Measurements from ENCODE around the gene ZNF618. TPM values are rescaled to one million over a fixed set of nuclear protein-coding genes. Genes with fewer than 3 reads are reported as not detected.
A peak's percentile ranks its signal among the peaks of the same experiment; 100 is the strongest.

The ZNF618 gene
- total RNA-seq, 1 experiment from 2014 or later: 22.0 TPM

DNA sequence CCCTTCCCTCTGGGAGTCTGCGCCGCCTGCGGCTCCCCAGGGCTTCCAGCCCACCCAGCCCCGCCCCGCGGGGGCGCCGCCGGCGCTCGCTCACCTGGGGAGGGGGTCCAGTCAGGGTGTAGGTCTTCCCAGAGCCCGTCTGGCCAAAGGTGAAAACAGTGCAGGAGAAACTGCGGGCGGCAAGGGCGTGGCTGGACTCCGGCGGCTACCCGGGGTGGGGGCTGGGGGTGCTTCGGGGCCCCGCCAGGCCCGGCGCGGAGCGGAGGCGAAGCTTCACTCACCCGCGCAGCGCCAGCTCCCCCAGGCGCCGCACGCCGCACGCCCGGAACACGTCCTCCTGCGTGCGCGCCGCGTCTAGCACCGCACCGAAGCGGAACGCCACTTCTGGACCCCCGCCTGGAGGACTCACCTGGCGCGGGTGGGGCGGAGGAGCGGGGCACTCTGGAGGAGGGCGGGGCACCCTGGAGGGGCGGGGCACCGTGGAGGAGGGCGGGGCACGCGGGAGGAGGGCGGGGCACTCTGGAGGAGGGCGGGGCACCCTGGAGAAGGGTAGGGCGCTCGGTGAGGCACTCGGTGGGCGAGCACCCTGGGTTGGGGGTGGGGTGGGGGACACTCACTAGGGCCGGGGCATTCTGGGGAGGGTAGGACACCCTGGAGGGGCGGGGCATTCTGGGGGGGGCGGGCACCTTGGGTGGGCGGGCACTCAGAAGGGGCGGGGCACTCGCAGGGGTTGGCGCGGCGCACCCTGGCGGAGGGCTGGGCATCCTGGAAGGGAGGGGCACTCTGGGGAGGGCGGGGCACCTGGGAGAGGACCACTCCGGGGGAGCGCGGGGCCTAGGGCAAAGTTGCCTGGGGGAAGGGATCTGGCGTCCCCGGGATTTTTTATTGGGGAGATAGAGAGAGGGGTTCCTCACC is 222.2 kb downstream of the ZNF618 start:
- H3K36me3 Mint-ChIP-seq: peaks cover 6% of the 10 kb centered on the region
- CTCF ChIA-PET: interaction anchor here (1.2 to 7.4 kb wide), 6 partner anchors 10 to 192 kb away, joined by 4 to 101 read pairs (median 30); partner anchors contain the start of gene AMBP

DNA sequence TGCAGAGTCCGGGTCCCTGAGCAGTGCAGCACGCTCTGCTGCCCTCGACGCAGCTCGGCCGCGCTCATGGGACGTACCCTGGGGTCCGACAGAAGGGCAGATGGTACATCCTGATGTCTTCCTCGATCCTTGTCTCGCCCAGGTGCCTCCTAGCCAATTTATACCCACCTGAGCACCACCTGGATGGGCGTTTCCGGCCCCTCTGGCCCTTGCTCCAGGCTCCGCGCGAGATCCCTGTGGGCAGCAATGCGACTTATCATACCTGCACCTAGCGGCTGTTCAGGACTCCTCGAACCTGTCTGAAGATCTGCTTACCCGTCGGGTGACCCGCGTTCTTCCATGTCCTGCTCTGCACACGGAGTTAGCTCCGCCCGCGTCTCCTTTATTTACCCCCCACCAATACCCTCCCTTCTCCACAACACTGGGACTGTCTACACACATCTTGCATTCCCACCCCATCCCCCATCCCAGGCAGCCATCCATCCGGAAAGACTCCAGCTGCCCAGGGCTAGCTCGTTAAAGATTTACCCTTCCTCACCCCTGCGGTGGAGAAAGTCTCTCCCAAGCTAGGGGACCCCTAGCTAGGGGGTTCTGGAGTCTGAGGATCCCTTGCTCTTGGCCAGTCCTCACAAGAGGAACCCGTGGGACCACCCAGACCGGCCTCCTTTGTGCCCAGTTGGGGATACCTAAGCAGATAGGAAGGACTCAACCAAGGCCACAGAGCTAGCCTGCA is 223.0 kb downstream of the ZNF618 start, which contains the start of gene KIF12:
KIF12 (minus strand) TSS at position 357 of the 733 bp plus-strand sequence; CDS start at position 341, 16 bp downstream.
- Mint-ChIP-seq H3K9me3 (peaks cover 11% of the 10 kb centered on the region), H3K4me3 (peak within 1 kb of the TSS; percentile 87), H3K27me3 (ENCODE audit: low read depth) (peaks cover 77% of the 10 kb centered on the region), H3K4me1 (peaks cover 18% of the 10 kb centered on the region), H3K36me3 (peaks cover 6% of the 10 kb centered on the region), H3K27ac (no peak within 1 kb of the TSS)
- DNase-seq (ENCODE audit: low spot score) (no peak), ATAC-seq (peak; percentile 39)
- ChIA-PET POLR2A (interaction anchor here (0.6 to 1.5 kb wide), 2 partner anchors 9 to 110 kb away, joined by 4 to 5 read pairs; no protein-coding TSS in a partner anchor), CTCF (interaction anchor here (0.5 to 7.4 kb wide), 13 partner anchors 9 to 361 kb away, joined by 3 to 101 read pairs (median 4); partner anchors contain the start of gene AMBP)
- TF ChIP-seq ZNF219 (CRISPR knock-in tag; IDR thresholded peaks at IDR 0.05; ENCODE audit: borderline replicate concordance) (no peak), FOXP1 (CRISPR knock-in tag; IDR thresholded peaks at IDR 0.05; ENCODE audit: borderline replicate concordance) (0 out of 2 replicates have a peak, but pooled peaks have one; percentile 21)

More for the DNA sequence above, 222.2 kb downstream of the ZNF618 start:
- Mint-ChIP-seq H3K27me3 (ENCODE audit: low read depth) (peaks cover 70% of the 10 kb centered on the region), H3K9me3 (peaks cover 11% of the 10 kb centered on the region), H3K27ac (no peak overlapping the region), H3K4me1 (peaks cover 18% of the 10 kb centered on the region), H3K4me3 (peak overlapping the region; percentile 87)
- peak; percentile 87 for ATAC-seq
- TF ChIP-seq SP1 (CRISPR knock-in tag; conservative IDR thresholded peaks at IDR 0.05): 0 out of 2 replicates have a peak, but pooled peaks have one; percentile 8
- TF ChIP-seq ZNF423 (CRISPR knock-in tag; IDR thresholded peaks at IDR 0.05): peak; percentile 46; the same call in 1 of the 2 replicates
- TF ChIP-seq ZNF232 (CRISPR knock-in tag; IDR thresholded peaks at IDR 0.05): no peak
- DNase-seq (ENCODE audit: low spot score): peak; percentile 89
- POLR2A ChIA-PET: interaction anchor here (0.5 to 1.5 kb wide), 2 partner anchors 10 to 15 kb away, joined by 3 to 5 read pairs; no protein-coding TSS in a partner anchor

DNA sequence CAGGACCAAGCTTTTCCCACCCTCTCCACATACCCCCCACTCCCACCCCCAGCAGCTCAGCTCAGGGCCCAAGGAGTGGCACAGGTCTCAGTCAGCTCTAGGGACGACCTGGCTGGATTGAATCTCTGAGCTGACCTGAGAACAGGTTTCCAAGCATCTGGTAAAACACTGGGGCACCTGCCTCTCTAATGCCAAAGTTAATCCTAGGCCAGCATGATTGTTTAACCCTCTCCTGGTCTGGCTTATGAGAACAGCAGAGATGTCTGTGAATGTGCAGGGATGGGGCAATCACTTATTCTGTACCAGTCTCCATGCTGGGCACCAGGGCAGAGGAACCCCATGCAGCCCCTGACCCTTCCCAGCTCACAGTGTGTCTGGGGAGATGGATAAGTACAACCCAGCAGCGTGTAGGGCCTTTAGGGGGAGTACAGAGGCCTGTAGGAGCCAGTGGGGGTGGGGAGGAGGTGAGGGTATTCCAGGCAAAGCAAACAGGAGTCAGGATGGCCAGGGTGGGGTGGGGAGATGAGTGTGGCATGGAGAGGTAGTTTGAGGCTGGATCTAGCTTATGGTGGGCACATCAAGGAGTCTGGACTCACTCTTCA is 223.7 kb downstream of the ZNF618 start:
- peaks cover 11% of the 10 kb centered on the region for H3K9me3 Mint-ChIP-seq

DNA sequence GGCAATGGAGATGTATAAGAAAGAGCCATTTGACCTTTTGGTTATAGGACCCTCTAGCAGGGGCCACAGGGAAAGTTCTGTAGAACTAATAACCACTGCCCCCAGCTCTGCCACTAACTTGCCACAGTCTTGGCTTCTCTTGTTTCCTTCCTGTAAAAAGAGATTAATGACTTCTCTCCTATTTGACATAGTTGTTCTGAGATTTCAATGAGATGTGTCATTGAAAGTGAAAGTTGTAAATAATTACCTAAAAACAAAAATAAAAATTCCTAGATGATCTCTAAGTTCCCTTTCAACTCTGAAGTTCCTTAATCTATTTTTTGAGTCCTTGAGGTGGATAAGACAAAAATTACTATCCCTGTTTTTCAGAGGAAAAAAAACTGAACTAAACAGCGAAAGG is 224.4 kb downstream of the ZNF618 start:
- ATAC-seq: no peak
- Mint-ChIP-seq H3K27ac (no peak overlapping the region), H3K9me3 (peaks cover 11% of the 10 kb centered on the region), H3K4me1 (peaks cover 18% of the 10 kb centered on the region), H3K27me3 (ENCODE audit: low read depth) (peaks cover 89% of the 10 kb centered on the region), H3K4me3 (no peak overlapping the region), H3K36me3 (peaks cover 6% of the 10 kb centered on the region)
- CTCF ChIA-PET: interaction anchor here (1.0 to 7.4 kb wide), 4 partner anchors 8 to 190 kb away, joined by 4 to 101 read pairs (median 45); no protein-coding TSS in a partner anchor
- no peak for DNase-seq (ENCODE audit: low spot score)
- POLR2A ChIA-PET: no interaction called here
- TF ChIP-seq GTF2I (CRISPR knock-in tag; conservative IDR thresholded peaks at IDR 0.05) (no peak), CREB1 (CRISPR knock-in tag; IDR thresholded peaks at IDR 0.05) (no peak), FOXP1 (CRISPR knock-in tag; IDR thresholded peaks at IDR 0.05; ENCODE audit: borderline replicate concordance) (no peak), ZNF263 (CRISPR knock-in tag; IDR thresholded peaks at IDR 0.05; ENCODE audit: low read depth) (no peak), ZNF416 (CRISPR knock-in tag; IDR thresholded peaks at IDR 0.05) (no peak)
- TF ChIP-seq, protein P1, sequence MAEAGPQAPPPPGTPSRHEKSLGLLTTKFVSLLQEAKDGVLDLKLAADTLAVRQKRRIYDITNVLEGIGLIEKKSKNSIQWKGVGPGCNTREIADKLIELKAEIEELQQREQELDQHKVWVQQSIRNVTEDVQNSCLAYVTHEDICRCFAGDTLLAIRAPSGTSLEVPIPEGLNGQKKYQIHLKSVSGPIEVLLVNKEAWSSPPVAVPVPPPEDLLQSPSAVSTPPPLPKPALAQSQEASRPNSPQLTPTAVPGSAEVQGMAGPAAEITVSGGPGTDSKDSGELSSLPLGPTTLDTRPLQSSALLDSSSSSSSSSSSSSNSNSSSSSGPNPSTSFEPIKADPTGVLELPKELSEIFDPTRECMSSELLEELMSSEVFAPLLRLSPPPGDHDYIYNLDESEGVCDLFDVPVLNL (CRISPR knock-in tag; IDR thresholded peaks at IDR 0.05; ENCODE audit: borderline replicate concordance, low read depth): no peak
- TF ChIP-seq, protein P2, sequence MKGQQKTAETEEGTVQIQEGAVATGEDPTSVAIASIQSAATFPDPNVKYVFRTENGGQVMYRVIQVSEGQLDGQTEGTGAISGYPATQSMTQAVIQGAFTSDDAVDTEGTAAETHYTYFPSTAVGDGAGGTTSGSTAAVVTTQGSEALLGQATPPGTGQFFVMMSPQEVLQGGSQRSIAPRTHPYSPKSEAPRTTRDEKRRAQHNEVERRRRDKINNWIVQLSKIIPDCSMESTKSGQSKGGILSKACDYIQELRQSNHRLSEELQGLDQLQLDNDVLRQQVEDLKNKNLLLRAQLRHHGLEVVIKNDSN (CRISPR knock-in tag; IDR thresholded peaks at IDR 0.05): no peak
- TF ChIP-seq, protein P3, sequence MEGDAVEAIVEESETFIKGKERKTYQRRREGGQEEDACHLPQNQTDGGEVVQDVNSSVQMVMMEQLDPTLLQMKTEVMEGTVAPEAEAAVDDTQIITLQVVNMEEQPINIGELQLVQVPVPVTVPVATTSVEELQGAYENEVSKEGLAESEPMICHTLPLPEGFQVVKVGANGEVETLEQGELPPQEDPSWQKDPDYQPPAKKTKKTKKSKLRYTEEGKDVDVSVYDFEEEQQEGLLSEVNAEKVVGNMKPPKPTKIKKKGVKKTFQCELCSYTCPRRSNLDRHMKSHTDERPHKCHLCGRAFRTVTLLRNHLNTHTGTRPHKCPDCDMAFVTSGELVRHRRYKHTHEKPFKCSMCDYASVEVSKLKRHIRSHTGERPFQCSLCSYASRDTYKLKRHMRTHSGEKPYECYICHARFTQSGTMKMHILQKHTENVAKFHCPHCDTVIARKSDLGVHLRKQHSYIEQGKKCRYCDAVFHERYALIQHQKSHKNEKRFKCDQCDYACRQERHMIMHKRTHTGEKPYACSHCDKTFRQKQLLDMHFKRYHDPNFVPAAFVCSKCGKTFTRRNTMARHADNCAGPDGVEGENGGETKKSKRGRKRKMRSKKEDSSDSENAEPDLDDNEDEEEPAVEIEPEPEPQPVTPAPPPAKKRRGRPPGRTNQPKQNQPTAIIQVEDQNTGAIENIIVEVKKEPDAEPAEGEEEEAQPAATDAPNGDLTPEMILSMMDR (IDR thresholded peaks at IDR 0.05): no peak
- TF ChIP-seq, protein P4, sequence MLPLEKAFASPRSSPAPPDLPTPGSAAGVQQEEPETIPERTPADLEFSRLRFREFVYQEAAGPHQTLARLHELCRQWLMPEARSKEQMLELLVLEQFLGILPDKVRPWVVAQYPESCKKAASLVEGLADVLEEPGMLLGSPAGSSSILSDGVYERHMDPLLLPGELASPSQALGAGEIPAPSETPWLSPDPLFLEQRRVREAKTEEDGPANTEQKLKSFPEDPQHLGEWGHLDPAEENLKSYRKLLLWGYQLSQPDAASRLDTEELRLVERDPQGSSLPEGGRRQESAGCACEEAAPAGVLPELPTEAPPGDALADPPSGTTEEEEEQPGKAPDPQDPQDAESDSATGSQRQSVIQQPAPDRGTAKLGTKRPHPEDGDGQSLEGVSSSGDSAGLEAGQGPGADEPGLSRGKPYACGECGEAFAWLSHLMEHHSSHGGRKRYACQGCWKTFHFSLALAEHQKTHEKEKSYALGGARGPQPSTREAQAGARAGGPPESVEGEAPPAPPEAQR (CRISPR knock-in tag; IDR thresholded peaks at IDR 0.05): no peak

More for the DNA sequence above, 223.7 kb downstream of the ZNF618 start:
- ChIA-PET CTCF (interaction anchor here (0.5 to 7.4 kb wide), 13 partner anchors 8 to 362 kb away, joined by 3 to 101 read pairs (median 4); partner anchors contain the start of gene AMBP), POLR2A (interaction anchor here (0.6 to 1.5 kb wide), 2 partner anchors 8 to 109 kb away, joined by 4 to 5 read pairs; no protein-coding TSS in a partner anchor)
- TF ChIP-seq, protein P5, sequence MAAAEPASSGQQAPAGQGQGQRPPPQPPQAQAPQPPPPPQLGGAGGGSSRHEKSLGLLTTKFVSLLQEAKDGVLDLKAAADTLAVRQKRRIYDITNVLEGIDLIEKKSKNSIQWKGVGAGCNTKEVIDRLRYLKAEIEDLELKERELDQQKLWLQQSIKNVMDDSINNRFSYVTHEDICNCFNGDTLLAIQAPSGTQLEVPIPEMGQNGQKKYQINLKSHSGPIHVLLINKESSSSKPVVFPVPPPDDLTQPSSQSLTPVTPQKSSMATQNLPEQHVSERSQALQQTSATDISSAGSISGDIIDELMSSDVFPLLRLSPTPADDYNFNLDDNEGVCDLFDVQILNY (CRISPR knock-in tag; IDR thresholded peaks at IDR 0.05): no peak
- no peak for TF ChIP-seq CREM (CRISPR knock-in tag; IDR thresholded peaks at IDR 0.05)
- no peak for TF ChIP-seq ZNF219 (CRISPR knock-in tag; IDR thresholded peaks at IDR 0.05; ENCODE audit: borderline replicate concordance)
- H3K4me3 Mint-ChIP-seq: peak overlapping the region; percentile 87; the same call in 1 of the 2 replicates
- peaks cover 83% of the 10 kb centered on the region for H3K27me3 Mint-ChIP-seq (ENCODE audit: low read depth)
- ATAC-seq (no peak), DNase-seq (ENCODE audit: low spot score) (no peak)
- no peak overlapping the region for H3K27ac Mint-ChIP-seq
- H3K4me1 Mint-ChIP-seq: peaks cover 18% of the 10 kb centered on the region
- peaks cover 6% of the 10 kb centered on the region for H3K36me3 Mint-ChIP-seq
